Femur (tissue), 1 donor: ENCODE measurements around the gene GPRASP3.
"Not testable (repeated sequence)": the region's sequence is repeated elsewhere in the genome, so short reads cannot be mapped to it uniquely, and the experiment has no call there.

Experiments
- DNase-seq: peaks from one replicate; pipeline ENCODE4 v3.0.0-alpha.2; 2017

GPRASP3 gene

DNA sequence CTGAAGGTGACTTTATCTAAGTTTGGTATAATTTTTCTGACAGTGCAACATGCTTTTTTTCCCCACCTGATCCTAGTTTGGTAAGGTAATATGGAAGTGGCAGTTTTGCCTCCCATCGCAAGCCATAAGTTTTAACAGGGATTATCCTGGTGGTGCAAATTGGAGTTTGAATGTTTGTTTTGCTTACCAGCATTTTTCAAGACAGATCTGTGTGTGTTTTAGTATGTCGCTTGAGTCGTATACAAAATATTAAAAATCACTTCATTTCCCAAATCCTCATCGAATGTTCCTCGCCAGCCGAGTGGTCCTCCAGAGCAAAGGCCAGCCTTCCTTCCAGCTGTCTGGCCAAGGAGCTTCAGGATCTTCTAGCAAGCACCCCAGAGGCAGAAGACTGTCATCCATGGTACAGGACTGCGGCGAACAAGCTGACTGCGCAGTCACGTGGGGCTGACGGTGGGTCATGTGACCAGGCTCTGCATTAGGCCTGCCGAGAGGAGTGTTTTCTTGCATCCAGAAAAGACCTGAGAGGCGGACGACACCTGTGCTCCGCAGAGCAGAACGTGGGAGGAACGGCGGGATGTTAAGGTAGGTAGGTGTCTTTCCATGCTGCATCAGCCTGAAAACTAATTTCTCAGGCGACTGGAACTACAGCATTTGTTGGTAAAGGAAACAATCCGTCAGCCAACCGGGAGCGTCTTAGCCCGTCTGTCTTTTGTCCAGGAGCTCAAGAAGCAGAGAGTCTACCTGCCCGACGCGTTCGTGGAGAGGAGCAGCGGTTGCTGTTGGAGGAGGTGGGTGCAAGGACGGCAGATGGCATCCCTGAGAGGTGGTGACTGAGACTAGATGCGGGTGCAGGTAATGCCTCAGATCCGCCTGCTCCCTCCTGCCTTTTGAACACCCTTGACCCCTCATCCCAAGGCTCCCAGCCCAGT, at the start of gene GPRASP3:
TSS of gene GPRASP3 (plus strand) at position 507 of the 932 bp plus-strand sequence. CDS start 28,253 bp downstream, outside the sequence.
- DNase-seq = peak; percentile 86

DNA sequence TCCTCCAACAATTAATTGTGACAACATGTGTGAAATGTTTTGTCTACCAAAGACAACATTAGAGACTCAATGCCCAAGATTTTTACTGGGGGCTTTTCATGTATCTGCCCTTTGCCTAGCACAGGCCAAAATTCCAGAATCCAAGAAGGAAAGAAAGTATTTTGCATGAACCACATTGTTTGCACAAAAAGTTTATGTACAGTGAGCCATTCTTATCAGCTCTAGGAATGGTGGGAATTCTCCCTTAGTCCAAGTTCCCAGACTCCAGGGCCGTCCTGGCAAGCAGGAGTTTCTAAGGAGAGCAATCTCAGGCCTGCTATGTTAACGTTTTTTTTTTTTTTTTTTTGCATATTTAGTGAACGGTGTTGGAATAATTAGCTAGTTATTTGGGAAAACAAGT, 47.7 kb upstream of the GPRASP3 start:
- no peak for DNase-seq

GRCh38 chrX:102677479-102677878, 43.1 kb upstream of the GPRASP3 start:
- DNase-seq = not testable (repeated sequence)

GRCh38 chrX:102684772-102685520, 35.6 kb upstream of the GPRASP3 start:
- no peak for DNase-seq

- no peak for DNase-seq
Observed at GRCh38 chrX:102694749-102695148, 25.8 kb upstream of the GPRASP3 start.

- no peak for DNase-seq
Observed at GRCh38 chrX:102696306-102696705, 24.2 kb upstream of the GPRASP3 start.

DNA sequence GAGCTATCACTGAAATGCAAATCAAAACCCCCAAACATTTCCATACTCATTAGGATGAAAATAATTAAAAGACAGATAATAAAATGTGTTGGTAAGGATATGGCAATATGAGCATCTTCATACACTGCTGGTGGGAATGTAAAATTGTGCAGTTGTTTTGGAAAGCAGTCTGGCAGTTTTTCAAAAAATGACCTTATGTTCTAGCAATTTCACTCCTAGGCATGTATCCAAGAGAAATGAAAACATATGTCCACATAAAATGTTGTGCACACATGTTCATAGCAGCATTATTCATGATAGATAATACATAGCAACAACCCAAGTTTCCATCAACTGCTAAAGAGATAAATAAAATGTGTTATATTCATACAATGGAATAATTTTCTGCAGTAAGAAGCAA, 23.0 kb upstream of the GPRASP3 start:
- no peak for DNase-seq

DNA sequence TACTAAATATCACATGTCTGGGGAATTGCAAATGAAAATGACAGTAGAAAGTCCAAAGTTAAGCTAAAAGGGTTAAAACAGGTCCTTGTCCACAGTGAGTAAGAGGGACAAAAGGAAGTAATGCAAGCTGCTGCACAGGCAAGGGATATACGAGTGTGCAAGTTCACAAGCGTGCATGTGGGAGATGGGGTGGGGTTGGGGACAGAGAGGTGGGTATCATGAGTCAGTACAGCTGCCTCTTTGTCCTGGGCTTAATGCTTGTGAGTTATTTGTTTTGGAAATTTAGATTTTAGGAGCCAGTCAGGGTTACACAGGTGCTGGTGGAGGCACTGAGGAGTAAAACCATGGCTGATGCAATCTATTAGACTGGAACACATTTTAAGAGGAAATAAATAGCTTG, 11.6 kb upstream of the GPRASP3 start:
- no peak for DNase-seq

DNA sequence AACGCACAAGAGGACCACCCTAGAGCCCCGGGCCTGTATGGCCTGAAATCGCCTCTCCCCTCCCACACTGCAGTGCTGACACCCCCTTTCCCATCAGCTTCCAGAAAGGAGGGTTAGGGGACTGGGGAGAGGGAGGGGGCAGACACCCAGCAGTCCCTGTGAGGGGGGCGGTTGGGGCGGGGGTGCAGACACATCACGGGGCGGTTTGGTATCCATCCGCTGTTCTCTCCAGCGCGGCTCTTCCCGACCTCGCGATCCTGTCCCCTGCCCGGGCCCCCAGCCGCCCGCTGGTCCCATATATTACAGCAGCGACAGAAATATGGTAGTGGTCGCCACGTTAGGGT, 8.7 kb upstream of the GPRASP3 start:
- no peak for DNase-seq

- DNase-seq = peak; percentile 81
Observed at GRCh38 chrX:102712216-102712966, 8.2 kb upstream of the GPRASP3 start, which contains the start of gene GPRASP2. TSS of gene GPRASP2 (plus strand) at chrX:102712448. CDS start at chrX:102714870, 2,422 bp downstream.

GRCh38 chrX:102712981-102713625, 7.4 kb upstream of the GPRASP3 start:
- peak; percentile 78 for DNase-seq

- DNase-seq = no peak
Observed at GRCh38 chrX:102714994-102715393, 5.5 kb upstream of the GPRASP3 start.

DNA sequence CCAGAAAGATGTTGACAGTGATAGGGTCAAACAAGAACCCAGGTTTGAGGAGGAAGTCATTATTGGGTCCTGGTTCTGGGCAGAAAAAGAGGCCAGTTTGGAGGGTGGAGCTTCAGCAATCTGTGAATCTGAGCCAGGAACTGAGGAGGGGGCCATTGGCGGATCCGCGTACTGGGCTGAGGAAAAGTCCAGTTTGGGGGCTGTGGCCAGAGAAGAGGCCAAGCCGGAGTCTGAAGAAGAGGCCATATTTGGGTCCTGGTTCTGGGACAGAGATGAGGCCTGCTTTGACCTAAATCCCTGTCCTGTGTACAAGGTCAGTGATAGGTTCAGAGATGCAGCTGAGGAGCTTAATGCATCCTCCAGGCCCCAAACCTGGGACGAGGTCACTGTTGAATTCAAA, 4.6 kb upstream of the GPRASP3 start:
- no peak for DNase-seq

DNA sequence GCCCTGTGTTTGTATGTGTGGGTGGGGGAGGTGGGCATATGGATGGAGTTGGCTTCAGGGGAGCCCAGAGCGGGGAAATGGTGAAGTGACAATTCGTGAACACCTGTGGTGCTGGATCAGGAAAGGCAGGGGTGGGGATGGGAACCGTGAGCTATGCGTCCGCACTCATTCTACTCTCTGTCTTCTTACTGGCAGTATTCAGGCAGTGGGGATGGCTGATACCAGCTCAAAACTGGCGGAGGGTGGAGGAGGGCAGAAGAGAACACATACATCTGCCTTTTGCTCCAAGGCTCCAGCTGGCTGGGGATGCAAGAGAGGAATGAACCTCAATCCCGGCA, 595 bp downstream of the GPRASP3 start:
- DNase-seq = not testable (repeated sequence)

DNA sequence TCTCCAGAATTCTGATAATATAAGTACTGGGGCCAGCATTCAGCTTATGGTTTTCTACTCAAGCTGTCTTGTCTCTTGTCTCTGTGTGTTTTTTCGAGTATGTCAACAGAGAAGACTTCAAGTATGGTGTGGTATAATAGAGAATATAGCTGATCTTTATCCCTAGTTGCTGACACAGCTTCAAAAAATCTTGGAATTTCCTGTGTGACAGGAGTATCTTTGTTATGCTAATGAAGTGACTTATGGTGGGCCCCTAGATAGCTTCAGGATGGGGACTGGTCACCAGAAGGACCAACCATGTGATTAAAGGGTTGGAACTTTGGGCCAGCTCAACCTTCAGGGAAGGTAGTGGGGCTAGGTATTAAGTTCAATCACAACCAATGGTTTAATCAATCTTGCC, 2.9 kb downstream of the GPRASP3 start:
- no peak for DNase-seq

- DNase-seq = no peak
Observed at GRCh38 chrX:102727761-102728160, 7.2 kb downstream of the GPRASP3 start.

GRCh38 chrX:102728646-102729045, 8.1 kb downstream of the GPRASP3 start:
- DNase-seq = no peak

GRCh38 chrX:102739657-102740056, 19.1 kb downstream of the GPRASP3 start:
- no peak for DNase-seq

DNA sequence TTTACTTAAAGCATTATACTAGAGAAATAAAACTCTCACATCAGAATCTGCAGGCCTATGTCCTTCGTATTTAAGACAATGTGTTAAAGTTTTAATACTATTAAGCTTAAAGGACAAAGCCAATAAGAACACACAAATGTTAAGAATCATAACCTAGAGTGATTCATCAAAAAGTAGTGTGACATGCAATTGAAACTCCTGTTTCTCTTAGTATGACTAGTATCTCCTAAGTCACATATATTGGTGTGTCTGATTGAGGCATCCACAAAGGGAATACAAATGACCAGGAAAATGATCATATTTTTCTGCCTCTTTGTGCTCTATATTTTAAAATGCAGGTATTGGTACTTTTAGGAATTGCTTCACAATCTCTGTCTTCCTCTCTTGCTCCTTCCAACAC, 23.8 kb downstream of the GPRASP3 start:
- no peak for DNase-seq

- no peak for DNase-seq
Observed at GRCh38 chrX:102745513-102745856, 24.9 kb downstream of the GPRASP3 start.

DNA sequence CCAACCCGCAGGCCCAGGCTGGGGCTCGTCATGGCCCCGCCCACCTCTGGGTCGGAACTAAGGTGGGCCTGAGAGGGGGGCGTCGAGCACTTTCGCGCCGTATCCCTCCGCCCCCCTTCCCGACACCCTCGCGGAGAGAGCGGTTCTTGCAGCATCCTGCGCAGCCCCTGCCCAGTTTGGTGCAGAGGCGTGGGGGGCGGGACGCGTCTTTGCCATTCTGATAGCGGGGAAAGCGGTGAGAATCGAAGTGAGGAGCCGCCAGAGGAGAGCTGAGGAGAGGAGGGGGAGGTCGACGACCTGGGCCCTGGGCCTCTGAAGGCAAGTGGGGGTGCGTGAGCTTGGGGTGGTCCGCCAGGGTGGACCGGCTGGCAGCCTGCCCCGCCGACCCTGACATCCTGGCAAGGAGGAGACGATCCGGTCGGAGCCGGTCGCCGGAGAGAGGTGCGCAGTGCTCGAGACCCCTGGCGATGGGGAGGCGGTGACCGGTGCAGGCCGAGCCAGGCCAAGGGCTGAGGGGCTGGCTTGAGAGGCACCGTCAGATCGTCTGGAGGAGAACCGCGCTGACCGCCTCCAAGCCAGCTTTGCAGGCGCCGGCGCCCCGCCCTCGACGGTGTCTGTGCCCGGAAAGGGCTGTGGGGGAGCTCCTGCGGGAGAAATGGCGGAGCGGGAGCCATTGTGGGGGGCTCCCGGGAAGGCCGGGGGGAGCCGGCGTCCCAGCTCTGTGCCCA, 25.5 kb downstream of the GPRASP3 start:
- peak; percentile 64 for DNase-seq

- no peak for DNase-seq
Observed at GRCh38 chrX:102765217-102765616, 44.7 kb downstream of the GPRASP3 start.
